HepG2 (cell line): ENCODE data around the gene PCAT7. TPM values are rescaled to one million over a fixed set of nuclear protein-coding genes. Genes with fewer than 3 reads are reported as not detected.

Experiments used
- ATAC-seq: fragments of 200-7000 bp; cut with Tn5 transposase; 3 replicates; pipeline ENCODE4 v1.9.1; 2020; ENCODE audit warnings: mild to moderate bottlenecking, moderate library complexity
- BruUV-seq: library from RNA; stranded (reverse); fragments of 400-500 nt; replicated peaks from 2 replicates; lab custom pipeline; 2021; lab: Mats Ljungman, UMichigan
- CTCF ChIA-PET: fragments of 300-600 bp; formaldehyde crosslinking; extraction: SDS; loops from one replicate; lab custom pipeline; 2021; ENCODE audit warnings: low total read pairs, inconsistent platforms, low intra/inter-chr PET ratio; lab: Yijun Ruan, JAX
- POLR2A ChIA-PET: fragments of 350-600 bp; sonication (Branson Sonifier 250); formaldehyde crosslinking; loops from one replicate; lab custom pipeline; 2020; ENCODE audit warnings: antibody characterized with exemption, inconsistent platforms; lab: Yijun Ruan, JAX
- DNase-seq: peaks from one replicate; pipeline ENCODE4 v3.0.0-alpha.2; 2015; ENCODE audit warnings: low spot score
- FAIRE-seq: peaks from 3 replicates; lab custom pipeline; 2011; peaks lifted over from hg19 to GRCh38; lab: Jason Lieb, UNC
- H2AFZ ChIP-seq: one replicate; pipeline ENCODE4 v1.6.1; 2011; ENCODE audit warnings: low read length, inconsistent platforms
- H3K27ac ChIP-seq: fragments of 300-600 bp; 3 replicates; pipeline ENCODE4 v1.8.0; 2011; ENCODE audit warnings: mixed run types, mild to moderate bottlenecking, mixed read lengths, low read length, inconsistent platforms; ENCODE audit not compliant: insufficient read depth; ENCODE audit errors: extremely low read length
- H3K27me3 ChIP-seq, 2 experiments: fragments of 200-600 bp in 1 of 2; 2 replicates in 1 of 2; 3 replicates in 1 of 2; pipeline versions ENCODE4 v1.6.0 to v1.8.0; 2011; ENCODE audit warnings: low read length in 2 of 2, mild to moderate bottlenecking in 2 of 2, moderate library complexity in 2 of 2, inconsistent platforms in 1 of 2; ENCODE audit not compliant: insufficient read depth in 2 of 2, control insufficient read depth in 1 of 2
- H3K36me3 ChIP-seq, 2 experiments: fragments of 200-600 bp in 1 of 2; replicated peaks in 1 of 2; 2 replicates in 1 of 2; 3 replicates in 1 of 2; pipeline versions ENCODE4 v1.5.1 to v1.8.0; 2011; ENCODE audit warnings: low read length in 2 of 2, inconsistent platforms in 1 of 2; ENCODE audit not compliant: insufficient read depth in 2 of 2, control insufficient read depth in 1 of 2
- H3K4me1 ChIP-seq: 2 replicates; pipeline ENCODE4 v1.5.1; 2012; ENCODE audit warnings: low read length, inconsistent platforms; ENCODE audit not compliant: insufficient read depth
- H3K4me2 ChIP-seq: 2 replicates; pipeline ENCODE4 v1.6.0; 2011; ENCODE audit warnings: low read depth, low read length, inconsistent platforms
- H3K4me3 ChIP-seq, 3 experiments: fragments of 200-600 bp in 1 of 3; sonication (generic), shearing (Covaris generic) in 1 of 3; replicated peaks in 1 of 3; 2 replicates each; pipeline ENCODE4 v1.5.1; 2011 to 2016; ENCODE audit warnings: low read length in 3 of 3, inconsistent platforms in 2 of 3, low read depth in 2 of 3, mild to moderate bottlenecking in 2 of 3, control low read depth in 1 of 3, mixed read lengths in 1 of 3; ENCODE audit not compliant: insufficient read depth in 1 of 3
- H3K79me2 ChIP-seq: one replicate; pipeline ENCODE4 v1.6.1; 2011; ENCODE audit warnings: low read length, inconsistent platforms; ENCODE audit not compliant: insufficient read depth
- H3K9ac ChIP-seq: 2 replicates; pipeline ENCODE4 v1.6.0; 2011; ENCODE audit warnings: mild to moderate bottlenecking, low read depth, low read length, inconsistent platforms; ENCODE audit not compliant: insufficient read depth
- H3K9me3 ChIP-seq: 2 replicates; pipeline ENCODE4 v1.5.1; 2012; ENCODE audit warnings: mild to moderate bottlenecking, low read length
- H4K20me1 ChIP-seq: 2 replicates; pipeline ENCODE4 v1.6.0; 2011; ENCODE audit warnings: inconsistent platforms, mild to moderate bottlenecking, low read length, moderate library complexity; ENCODE audit not compliant: insufficient read depth
- MTF1 ChIP-seq: sonication (generic); formaldehyde crosslinking; IDR thresholded peaks from 2 replicates; pipeline ENCODE4 v1.5.0; 2020; ENCODE audit warnings: missing genetic modification reagents
- RFX3 ChIP-seq: IDR thresholded peaks from 2 replicates; pipeline ENCODE4 v1.6.1; 2016; ENCODE audit warnings: missing biosample characterization, missing genetic modification reagents
- SIX1 ChIP-seq: sonication (generic); formaldehyde crosslinking; IDR thresholded peaks from 2 replicates; pipeline ENCODE4 v1.4.0; 2020; ENCODE audit warnings: missing genetic modification reagents, borderline replicate concordance
- SIX4 ChIP-seq: sonication (generic); formaldehyde crosslinking; IDR thresholded peaks from 2 replicates; pipeline ENCODE4 v1.4.0; 2020; ENCODE audit warnings: missing genetic modification reagents
- SP1 ChIP-seq, 2 experiments: fragments of 450-650 bp in 1 of 2; sonication (generic) in 1 of 2; formaldehyde crosslinking in 1 of 2; IDR thresholded peaks; 2 replicates each; pipeline versions ENCODE4 v1.4.0 to v1.6.1; 2016 to 2020; ENCODE audit warnings: missing genetic modification reagents in 1 of 2
- TEAD3 ChIP-seq: optimal IDR thresholded peaks from 2 replicates; pipeline ENCODE3; 2016; ENCODE audit warnings: borderline replicate concordance
- ZFP62 ChIP-seq: sonication (generic); formaldehyde crosslinking; IDR thresholded peaks from 2 replicates; pipeline ENCODE4 v1.4.0; 2020; ENCODE audit warnings: missing genetic modification reagents
- ZNF224 ChIP-seq: sonication (generic); formaldehyde crosslinking; IDR thresholded peaks from 2 replicates; pipeline ENCODE4 v1.5.0; 2020; ENCODE audit warnings: mild to moderate bottlenecking, missing genetic modification reagents
- ZNF484 ChIP-seq: sonication (generic); formaldehyde crosslinking; IDR thresholded peaks from 2 replicates; pipeline ENCODE4 v1.5.1; 2020; ENCODE audit warnings: mild to moderate bottlenecking, low read depth, missing genetic modification reagents, borderline replicate concordance
- ZNF556 ChIP-seq: sonication (generic); formaldehyde crosslinking; IDR thresholded peaks from 2 replicates; pipeline ENCODE4 v1.4.0; 2020; ENCODE audit warnings: mild to moderate bottlenecking, missing genetic modification reagents, borderline replicate concordance
- ZNF83 ChIP-seq: sonication (generic); formaldehyde crosslinking; IDR thresholded peaks from 2 replicates; pipeline ENCODE4 v1.4.0; 2020; ENCODE audit warnings: missing genetic modification reagents, mild to moderate bottlenecking, borderline replicate concordance
- WGBS: methylation state at CpG from one replicate; pipeline ENCODE4 v1.1.6; 2017; ENCODE audit warnings: low lambda C conversion rate; 5-methylcytosine and 5-hydroxymethylcytosine counted together
- in situ Hi-C: cut with HindIII; loops from 2 replicates; pipeline ENCODE4 v1.10.0; 2017; ENCODE audit warnings: low pct_unique_long_range_greater_than_20kb; ENCODE audit not compliant: extremely low pct_ligation_motif_present
- intact Hi-C: fragments of 100-400 bp; cut with micrococcal nuclease; formaldehyde crosslinking; loops from one replicate; pipeline ENCODE4 v1.10.0; 2022; ENCODE audit not compliant: unreplicated experiment
- polyA plus RNA-seq, 8 experiments: library from polyadenylated mRNA; depleted of rRNA in 3 of 8; stranded (reverse) in 7 of 8; unstranded in 1 of 8; fragments of >200 nt; fragmentation: Illumina TruSeq in 4 of 8; extraction: Trizol in 4 of 8; gene quantifications; 2 replicates each; pipeline versions ENCODE4 v1.2.1 to v1.2.3, GENCODE V29; 2011 to 2016; ENCODE audit warnings: low read depth in 4 of 8, missing spikeins in 1 of 8, mixed read lengths in 1 of 8; ENCODE audit not compliant: insufficient read depth in 1 of 8
- total RNA-seq, 5 experiments: library from RNA; depleted of rRNA; stranded (reverse); fragments of >200 nt; fragmentation: Illumina TruSeq; extraction: Trizol; gene quantifications; 2 replicates each; pipeline ENCODE4 v1.2.3, GENCODE V29; 2016; ENCODE audit warnings: low read depth in 1 of 5
- TF ChIP-seq, protein P1 (sequence below): sonication (generic); formaldehyde crosslinking; IDR thresholded peaks from 2 replicates; pipeline ENCODE4 v1.8.0; 2022; ENCODE audit warnings: missing genetic modification reagents, mild to moderate bottlenecking, inconsistent platforms, borderline replicate concordance
- TF ChIP-seq, protein P2 (sequence below): sonication (generic); formaldehyde crosslinking; IDR thresholded peaks from 2 replicates; pipeline ENCODE4 v1.4.0; 2020; ENCODE audit warnings: missing genetic modification reagents, borderline replicate concordance
- TF ChIP-seq, protein P3 (sequence below): IDR thresholded peaks from 2 replicates; pipeline ENCODE4 v1.6.1; 2018; ENCODE audit warnings: missing genetic modification reagents
- TF ChIP-seq, protein P4 (sequence below): IDR thresholded peaks from 2 replicates; pipeline ENCODE4 v1.6.1; 2016; ENCODE audit warnings: low read depth
- TF ChIP-seq, protein P5 (sequence below): sonication (generic); formaldehyde crosslinking; IDR thresholded peaks from 2 replicates; pipeline ENCODE4 v1.4.0; 2020; ENCODE audit warnings: mild to moderate bottlenecking, missing genetic modification reagents

PCAT7 gene
- total and polyA plus RNA-seq, 2 of the 13 experiments (the other 11 are each of a cell fraction or from before 2014, with no cell fraction given) = 2.3 to 3.9 TPM

DNA sequence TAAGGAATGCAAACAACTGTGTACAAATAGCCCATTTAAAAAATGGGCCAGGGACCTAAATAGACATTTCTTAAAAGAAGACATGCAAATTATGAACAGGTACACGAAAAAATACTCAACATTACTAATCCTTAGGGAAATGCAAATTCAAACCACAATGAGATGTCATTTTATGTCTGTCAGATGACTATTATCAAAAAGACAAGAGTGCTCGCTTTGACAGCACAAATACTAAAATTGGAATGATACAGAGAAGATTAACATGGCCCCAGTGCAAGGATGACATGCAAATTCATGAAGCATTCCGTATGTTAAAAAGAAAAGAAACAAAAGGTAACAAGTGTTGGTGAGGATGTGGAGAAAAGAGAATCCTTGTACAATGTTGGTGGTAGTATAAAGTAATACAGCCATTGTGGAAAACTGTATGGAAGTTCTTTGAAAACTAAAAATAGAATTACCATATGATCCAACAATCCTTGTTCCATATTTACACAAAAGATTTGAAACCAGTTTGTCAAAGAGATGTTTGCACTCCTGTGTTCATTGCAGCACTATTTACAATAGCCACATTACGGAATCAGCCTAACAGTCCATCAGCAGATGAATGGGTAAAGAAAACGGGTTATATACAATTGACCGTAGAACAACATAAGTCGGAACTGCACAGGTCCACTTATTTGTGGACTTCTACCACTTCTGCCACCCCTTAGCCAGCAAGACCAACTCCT, 47.2 kb upstream of the PCAT7 start:
- WGBS = 39% methylated on average over 7 of the region's 7 CpGs
- peak; percentile 70 for FAIRE-seq
- intact Hi-C loops = no loop called here
- TF ChIP-seq TEAD3 (CRISPR knock-in tag) (peak; percentile 46), ZNF224 (no peak), RFX3 (CRISPR knock-in tag) (no peak), ZNF556 (CRISPR knock-in tag) (no peak), SP1 (IDR thresholded peaks at IDR 0.05) (no peak), SP1 (CRISPR knock-in tag; IDR thresholded peaks at IDR 0.05) (no peak), SIX4 (peak; percentile 46; the same call in 1 of the 2 replicates), ZFP62 (CRISPR knock-in tag) (no peak), SIX1 (CRISPR knock-in tag) (peak; percentile 46; the same call in 1 of the 2 replicates), ZNF83 (CRISPR knock-in tag) (no peak), MTF1 (no peak), ZNF484 (no peak)
- TF ChIP-seq, protein P1, sequence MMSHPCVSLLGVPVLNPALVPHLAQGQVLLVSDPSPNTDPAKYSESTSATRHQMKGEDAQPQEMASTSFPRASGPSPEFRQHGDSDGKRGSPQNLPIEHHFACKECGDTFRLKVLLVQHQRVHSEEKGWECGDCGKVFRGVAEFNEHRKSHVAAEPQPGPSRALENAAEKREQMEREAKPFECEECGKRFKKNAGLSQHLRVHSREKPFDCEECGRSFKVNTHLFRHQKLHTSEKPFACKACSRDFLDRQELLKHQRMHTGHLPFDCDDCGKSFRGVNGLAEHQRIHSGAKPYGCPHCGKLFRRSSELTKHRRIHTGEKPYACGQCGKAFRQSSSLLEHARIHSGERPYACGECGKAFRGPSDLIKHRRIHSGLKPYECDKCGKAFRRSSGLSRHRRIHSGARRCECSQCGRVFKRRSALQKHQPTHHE (CRISPR knock-in tag) = no peak
- TF ChIP-seq, protein P2, sequence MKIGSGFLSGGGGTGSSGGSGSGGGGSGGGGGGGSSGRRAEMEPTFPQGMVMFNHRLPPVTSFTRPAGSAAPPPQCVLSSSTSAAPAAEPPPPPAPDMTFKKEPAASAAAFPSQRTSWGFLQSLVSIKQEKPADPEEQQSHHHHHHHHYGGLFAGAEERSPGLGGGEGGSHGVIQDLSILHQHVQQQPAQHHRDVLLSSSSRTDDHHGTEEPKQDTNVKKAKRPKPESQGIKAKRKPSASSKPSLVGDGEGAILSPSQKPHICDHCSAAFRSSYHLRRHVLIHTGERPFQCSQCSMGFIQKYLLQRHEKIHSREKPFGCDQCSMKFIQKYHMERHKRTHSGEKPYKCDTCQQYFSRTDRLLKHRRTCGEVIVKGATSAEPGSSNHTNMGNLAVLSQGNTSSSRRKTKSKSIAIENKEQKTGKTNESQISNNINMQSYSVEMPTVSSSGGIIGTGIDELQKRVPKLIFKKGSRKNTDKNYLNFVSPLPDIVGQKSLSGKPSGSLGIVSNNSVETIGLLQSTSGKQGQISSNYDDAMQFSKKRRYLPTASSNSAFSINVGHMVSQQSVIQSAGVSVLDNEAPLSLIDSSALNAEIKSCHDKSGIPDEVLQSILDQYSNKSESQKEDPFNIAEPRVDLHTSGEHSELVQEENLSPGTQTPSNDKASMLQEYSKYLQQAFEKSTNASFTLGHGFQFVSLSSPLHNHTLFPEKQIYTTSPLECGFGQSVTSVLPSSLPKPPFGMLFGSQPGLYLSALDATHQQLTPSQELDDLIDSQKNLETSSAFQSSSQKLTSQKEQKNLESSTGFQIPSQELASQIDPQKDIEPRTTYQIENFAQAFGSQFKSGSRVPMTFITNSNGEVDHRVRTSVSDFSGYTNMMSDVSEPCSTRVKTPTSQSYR (CRISPR knock-in tag) = peak; percentile 40; the same call in 1 of the 2 replicates
- TF ChIP-seq, protein P3, sequence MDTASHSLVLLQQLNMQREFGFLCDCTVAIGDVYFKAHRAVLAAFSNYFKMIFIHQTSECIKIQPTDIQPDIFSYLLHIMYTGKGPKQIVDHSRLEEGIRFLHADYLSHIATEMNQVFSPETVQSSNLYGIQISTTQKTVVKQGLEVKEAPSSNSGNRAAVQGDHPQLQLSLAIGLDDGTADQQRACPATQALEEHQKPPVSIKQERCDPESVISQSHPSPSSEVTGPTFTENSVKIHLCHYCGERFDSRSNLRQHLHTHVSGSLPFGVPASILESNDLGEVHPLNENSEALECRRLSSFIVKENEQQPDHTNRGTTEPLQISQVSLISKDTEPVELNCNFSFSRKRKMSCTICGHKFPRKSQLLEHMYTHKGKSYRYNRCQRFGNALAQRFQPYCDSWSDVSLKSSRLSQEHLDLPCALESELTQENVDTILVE (CRISPR knock-in tag) = 0 out of 2 replicates have a peak, but pooled peaks have one; percentile 57
- TF ChIP-seq, protein P4, sequence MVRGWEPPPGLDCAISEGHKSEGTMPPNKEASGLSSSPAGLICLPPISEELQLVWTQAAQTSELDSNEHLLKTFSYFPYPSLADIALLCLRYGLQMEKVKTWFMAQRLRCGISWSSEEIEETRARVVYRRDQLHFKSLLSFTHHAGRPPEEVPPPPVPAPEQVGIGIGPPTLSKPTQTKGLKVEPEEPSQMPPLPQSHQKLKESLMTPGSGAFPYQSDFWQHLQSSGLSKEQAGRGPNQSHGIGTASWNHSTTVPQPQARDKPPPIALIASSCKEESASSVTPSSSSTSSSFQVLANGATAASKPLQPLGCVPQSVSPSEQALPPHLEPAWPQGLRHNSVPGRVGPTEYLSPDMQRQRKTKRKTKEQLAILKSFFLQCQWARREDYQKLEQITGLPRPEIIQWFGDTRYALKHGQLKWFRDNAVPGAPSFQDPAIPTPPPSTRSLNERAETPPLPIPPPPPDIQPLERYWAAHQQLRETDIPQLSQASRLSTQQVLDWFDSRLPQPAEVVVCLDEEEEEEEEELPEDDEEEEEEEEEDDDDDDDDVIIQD (CRISPR knock-in tag) = peak; percentile 89
- TF ChIP-seq, protein P5, sequence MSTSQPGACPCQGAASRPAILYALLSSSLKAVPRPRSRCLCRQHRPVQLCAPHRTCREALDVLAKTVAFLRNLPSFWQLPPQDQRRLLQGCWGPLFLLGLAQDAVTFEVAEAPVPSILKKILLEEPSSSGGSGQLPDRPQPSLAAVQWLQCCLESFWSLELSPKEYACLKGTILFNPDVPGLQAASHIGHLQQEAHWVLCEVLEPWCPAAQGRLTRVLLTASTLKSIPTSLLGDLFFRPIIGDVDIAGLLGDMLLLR (CRISPR knock-in tag) = no peak

More for the DNA sequence above, 47.2 kb upstream of the PCAT7 start:
- DNase-seq (peak; percentile 88), ATAC-seq (peak; percentile 94)
- ChIA-PET POLR2A (no interaction called here), CTCF (no interaction called here)
- in situ Hi-C loops = loop anchor here (5.0 kb wide), 1 partner anchor 50 kb away; no protein-coding TSS in a partner anchor
- Histone ChIP-seq H3K27me3 (no peaks in the 10 kb centered on the region), H3K9ac (no peak overlapping the region), H3K36me3 (no peaks in the 10 kb centered on the region), H3K9me3 (no peaks in the 10 kb centered on the region), H3K4me2 (peak overlapping the region; percentile 72), H2AFZ (no peak overlapping the region), H3K4me1 (peaks cover 45% of the 10 kb centered on the region), H3K27ac (peak overlapping the region; percentile 62), H4K20me1 (no peaks in the 10 kb centered on the region), H3K79me2 (no peaks in the 10 kb centered on the region), H3K4me3 (peak overlapping the region in 2 of 3 experiments; percentile 18 to 27; a peak in 1 of 6 replicates)
- BruUV-seq = no TSS peak
